LNCaP clone FGC (cell line): Measurements from ENCODE around the gene PPP1R14B.

Source experiments
- DNase-seq: peaks from one replicate; pipeline ENCODE4 v3.0.0-alpha.2; 2011; ENCODE audit warnings: low read depth
- H3K4me3 ChIP-seq: 2 replicates; pipeline ENCODE4 v1.5.1; 2011; ENCODE audit warnings: mild to moderate bottlenecking, low read depth, low read length, control low read depth
- TF ChIP-seq, protein P1 (sequence below): IDR thresholded peaks from 2 replicates; pipeline ENCODE4 v1.5.1; 2012; ENCODE audit warnings: mild to moderate bottlenecking; ENCODE audit not compliant: control insufficient read depth, insufficient read depth; ENCODE audit errors: extremely low read depth

The PPP1R14B gene

DNA sequence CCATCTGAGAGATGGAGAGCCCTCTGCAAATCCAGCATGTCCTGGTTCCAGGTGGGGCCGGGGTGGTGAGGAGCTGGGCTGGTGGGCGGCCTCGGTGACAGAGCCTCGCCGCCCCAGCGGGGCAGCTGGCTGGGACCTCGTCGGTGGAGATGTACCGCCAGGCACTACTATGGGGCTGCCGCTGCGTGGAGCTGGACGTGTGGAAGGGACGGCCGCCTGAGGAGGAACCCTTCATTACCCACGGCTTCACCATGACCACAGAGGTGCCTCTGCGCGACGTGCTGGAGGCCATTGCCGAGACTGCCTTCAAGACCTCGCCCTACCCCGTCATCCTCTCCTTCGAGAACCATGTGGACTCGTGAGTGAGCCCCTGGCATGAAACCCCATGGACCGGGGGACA is 11.6 kb upstream of the PPP1R14B start:
- no peak overlapping the region for H3K4me3 ChIP-seq
- DNase-seq: no peak
- TF ChIP-seq, protein P1, sequence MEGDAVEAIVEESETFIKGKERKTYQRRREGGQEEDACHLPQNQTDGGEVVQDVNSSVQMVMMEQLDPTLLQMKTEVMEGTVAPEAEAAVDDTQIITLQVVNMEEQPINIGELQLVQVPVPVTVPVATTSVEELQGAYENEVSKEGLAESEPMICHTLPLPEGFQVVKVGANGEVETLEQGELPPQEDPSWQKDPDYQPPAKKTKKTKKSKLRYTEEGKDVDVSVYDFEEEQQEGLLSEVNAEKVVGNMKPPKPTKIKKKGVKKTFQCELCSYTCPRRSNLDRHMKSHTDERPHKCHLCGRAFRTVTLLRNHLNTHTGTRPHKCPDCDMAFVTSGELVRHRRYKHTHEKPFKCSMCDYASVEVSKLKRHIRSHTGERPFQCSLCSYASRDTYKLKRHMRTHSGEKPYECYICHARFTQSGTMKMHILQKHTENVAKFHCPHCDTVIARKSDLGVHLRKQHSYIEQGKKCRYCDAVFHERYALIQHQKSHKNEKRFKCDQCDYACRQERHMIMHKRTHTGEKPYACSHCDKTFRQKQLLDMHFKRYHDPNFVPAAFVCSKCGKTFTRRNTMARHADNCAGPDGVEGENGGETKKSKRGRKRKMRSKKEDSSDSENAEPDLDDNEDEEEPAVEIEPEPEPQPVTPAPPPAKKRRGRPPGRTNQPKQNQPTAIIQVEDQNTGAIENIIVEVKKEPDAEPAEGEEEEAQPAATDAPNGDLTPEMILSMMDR: no peak

DNA sequence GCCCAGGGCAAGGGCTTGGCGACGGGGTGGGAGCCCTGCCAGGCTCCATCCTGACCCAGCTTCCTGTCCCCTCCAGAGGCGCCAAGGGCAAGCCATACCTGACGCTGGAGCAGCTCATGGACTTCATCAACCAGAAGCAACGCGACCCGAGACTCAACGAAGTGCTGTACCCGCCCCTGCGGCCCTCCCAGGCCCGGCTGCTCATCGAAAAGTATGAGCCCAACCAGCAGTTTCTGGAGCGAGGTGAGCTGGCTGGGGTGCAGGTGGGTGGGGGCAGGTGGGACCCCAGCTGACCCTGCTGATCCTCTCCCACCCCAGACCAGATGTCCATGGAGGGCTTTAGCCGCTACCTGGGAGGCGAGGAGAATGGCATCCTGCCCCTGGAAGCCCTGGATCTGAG is 9.6 kb upstream of the PPP1R14B start:
- DNase-seq: no peak
- TF ChIP-seq, protein P1: no peak
- H3K4me3 ChIP-seq: no peak overlapping the region

- no peak overlapping the region for H3K4me3 ChIP-seq
- TF ChIP-seq, protein P1: no peak
- DNase-seq: no peak
Observed at GRCh38 chr11:64255135-64256128, 8.7 kb upstream of the PPP1R14B start.

GRCh38 chr11:64254326-64254725 is 7.6 kb upstream of the PPP1R14B start:
- no peak overlapping the region for H3K4me3 ChIP-seq
- TF ChIP-seq, protein P1: no peak
- DNase-seq: no peak

- H3K4me3 ChIP-seq: no peak overlapping the region
- no peak for DNase-seq
- TF ChIP-seq, protein P1: no peak
Observed at GRCh38 chr11:64253481-64253880, 6.7 kb upstream of the PPP1R14B start.

- H3K4me3 ChIP-seq: no peak overlapping the region
Observed at GRCh38 chr11:64253043-64253442, 6.3 kb upstream of the PPP1R14B start.

More at GRCh38 chr11:64253043-64253442, 6.3 kb upstream of the PPP1R14B start:
- TF ChIP-seq, protein P1: no peak
- DNase-seq: no peak
